Activated T-cell treated with anti-CD3 and anti-CD28 coated beads, Interleukin-2, amount 50 U/mL, for 1 hour (primary cell): ENCODE measurements around the gene LHX2.

Experiments
- DNase-seq: peaks from one replicate; pipeline ENCODE4 v3.0.0-alpha.2; 2020

LHX2 gene

GRCh38 chr9:124068251-124068650, 56.7 kb downstream of the LHX2 start:
- DNase-seq: no peak

- DNase-seq: no peak
Observed at GRCh38 chr9:124074746-124075145, 63.2 kb downstream of the LHX2 start.

- DNase-seq: no peak
Observed at GRCh38 chr9:124075761-124076160, 64.2 kb downstream of the LHX2 start.

GRCh38 chr9:124077915-124078572, 66.5 kb downstream of the LHX2 start:
- no peak for DNase-seq

- DNase-seq: no peak
Observed at GRCh38 chr9:124078641-124079040, 67.1 kb downstream of the LHX2 start.

GRCh38 chr9:124079176-124079925, 67.8 kb downstream of the LHX2 start:
- DNase-seq: no peak

- DNase-seq: no peak
Observed at GRCh38 chr9:124082622-124083021, 71.1 kb downstream of the LHX2 start.
